HL-60 (cell line): Measurements from ENCODE around the gene MTCL3.
"Not testable (repeated sequence)": the region's sequence is repeated elsewhere in the genome, so short reads cannot be mapped to it uniquely, and the experiment has no call there.

Source experiments
- DNase-seq, 2 experiments: peaks; one replicate each; pipeline ENCODE4 v3.0.0-alpha.2; 2010 to 2020; ENCODE audit warnings: low read depth in 1 of 2, low spot score in 1 of 2
- H3K27ac ChIP-seq: fragments of 250-450 bp; sonication (Bioruptor Pico); replicated peaks from 2 replicates; pipeline ENCODE4 v1.5.1; 2020; ENCODE audit warnings: mild to moderate bottlenecking, moderate library complexity
- H3K27me3 ChIP-seq: fragments of 250-450 bp; sonication (Bioruptor Pico); 2 replicates; pipeline ENCODE4 v1.5.1; 2021; ENCODE audit warnings: mild to moderate bottlenecking, moderate library complexity; ENCODE audit not compliant: insufficient read depth, poor library complexity, severe bottlenecking
- H3K4me3 ChIP-seq: replicated peaks from 2 replicates; pipeline ENCODE4 v1.5.1; 2011; ENCODE audit warnings: mild to moderate bottlenecking, control low read depth, low read length; ENCODE audit not compliant: insufficient read depth
- GABPA ChIP-seq: IDR thresholded peaks from 2 replicates; pipeline ENCODE4 v1.6.1; 2012; ENCODE audit warnings: low read depth
- POLR2AphosphoS5 ChIP-seq: IDR thresholded peaks from 2 replicates; pipeline ENCODE4 v1.6.1; 2012; ENCODE audit warnings: low read depth
- SPI1 ChIP-seq: IDR thresholded peaks from 2 replicates; pipeline ENCODE4 v1.6.1; 2012; ENCODE audit warnings: low read depth, mild to moderate bottlenecking, borderline replicate concordance
- TF ChIP-seq, protein P1 (sequence below): IDR thresholded peaks from one replicate; pipeline ENCODE4 v1.5.1; 2011; ENCODE audit warnings: low read length, control low read depth, inconsistent platforms; ENCODE audit not compliant: insufficient read depth
- TF ChIP-seq, protein P2 (sequence below): IDR thresholded peaks from 2 replicates; pipeline ENCODE4 v1.6.1; 2012; ENCODE audit warnings: low read depth; ENCODE audit not compliant: insufficient replicate concordance

MTCL3 gene

DNA sequence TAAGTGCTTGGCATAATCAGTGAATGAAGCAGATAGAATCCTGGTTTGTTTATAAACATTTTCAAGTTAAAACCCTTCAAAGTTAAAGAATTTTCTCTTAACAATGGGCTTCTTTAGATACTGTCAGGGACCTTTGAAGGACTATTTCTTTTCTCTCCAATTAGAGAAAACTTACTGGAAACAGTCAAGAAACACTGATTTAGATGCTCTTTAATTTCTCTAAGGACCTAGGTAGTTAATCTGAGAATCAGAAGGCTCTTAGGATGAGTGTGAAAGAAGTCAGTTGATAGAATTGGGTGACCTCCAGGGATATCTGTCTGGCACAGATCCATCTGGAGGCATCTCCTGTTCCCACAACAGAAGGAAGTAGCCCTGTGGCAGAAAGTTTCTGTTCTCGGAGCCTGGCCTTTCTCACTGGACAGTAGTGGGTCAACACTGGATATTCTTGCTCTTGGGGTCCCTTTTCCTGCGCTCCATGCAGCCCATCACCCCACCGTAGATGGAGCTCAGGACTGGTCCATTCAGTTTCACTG is 82.5 kb downstream of the MTCL3 start:
- Histone ChIP-seq H3K27ac (no peak overlapping the region), H3K27me3 (no peaks in the 10 kb centered on the region), H3K4me3 (no peak overlapping the region)
- DNase-seq: no peak
- TF ChIP-seq GABPA (no peak), POLR2AphosphoS5 (no peak), SPI1 (no peak)
- TF ChIP-seq, protein P1, sequence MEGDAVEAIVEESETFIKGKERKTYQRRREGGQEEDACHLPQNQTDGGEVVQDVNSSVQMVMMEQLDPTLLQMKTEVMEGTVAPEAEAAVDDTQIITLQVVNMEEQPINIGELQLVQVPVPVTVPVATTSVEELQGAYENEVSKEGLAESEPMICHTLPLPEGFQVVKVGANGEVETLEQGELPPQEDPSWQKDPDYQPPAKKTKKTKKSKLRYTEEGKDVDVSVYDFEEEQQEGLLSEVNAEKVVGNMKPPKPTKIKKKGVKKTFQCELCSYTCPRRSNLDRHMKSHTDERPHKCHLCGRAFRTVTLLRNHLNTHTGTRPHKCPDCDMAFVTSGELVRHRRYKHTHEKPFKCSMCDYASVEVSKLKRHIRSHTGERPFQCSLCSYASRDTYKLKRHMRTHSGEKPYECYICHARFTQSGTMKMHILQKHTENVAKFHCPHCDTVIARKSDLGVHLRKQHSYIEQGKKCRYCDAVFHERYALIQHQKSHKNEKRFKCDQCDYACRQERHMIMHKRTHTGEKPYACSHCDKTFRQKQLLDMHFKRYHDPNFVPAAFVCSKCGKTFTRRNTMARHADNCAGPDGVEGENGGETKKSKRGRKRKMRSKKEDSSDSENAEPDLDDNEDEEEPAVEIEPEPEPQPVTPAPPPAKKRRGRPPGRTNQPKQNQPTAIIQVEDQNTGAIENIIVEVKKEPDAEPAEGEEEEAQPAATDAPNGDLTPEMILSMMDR: no peak
- TF ChIP-seq, protein P2, sequence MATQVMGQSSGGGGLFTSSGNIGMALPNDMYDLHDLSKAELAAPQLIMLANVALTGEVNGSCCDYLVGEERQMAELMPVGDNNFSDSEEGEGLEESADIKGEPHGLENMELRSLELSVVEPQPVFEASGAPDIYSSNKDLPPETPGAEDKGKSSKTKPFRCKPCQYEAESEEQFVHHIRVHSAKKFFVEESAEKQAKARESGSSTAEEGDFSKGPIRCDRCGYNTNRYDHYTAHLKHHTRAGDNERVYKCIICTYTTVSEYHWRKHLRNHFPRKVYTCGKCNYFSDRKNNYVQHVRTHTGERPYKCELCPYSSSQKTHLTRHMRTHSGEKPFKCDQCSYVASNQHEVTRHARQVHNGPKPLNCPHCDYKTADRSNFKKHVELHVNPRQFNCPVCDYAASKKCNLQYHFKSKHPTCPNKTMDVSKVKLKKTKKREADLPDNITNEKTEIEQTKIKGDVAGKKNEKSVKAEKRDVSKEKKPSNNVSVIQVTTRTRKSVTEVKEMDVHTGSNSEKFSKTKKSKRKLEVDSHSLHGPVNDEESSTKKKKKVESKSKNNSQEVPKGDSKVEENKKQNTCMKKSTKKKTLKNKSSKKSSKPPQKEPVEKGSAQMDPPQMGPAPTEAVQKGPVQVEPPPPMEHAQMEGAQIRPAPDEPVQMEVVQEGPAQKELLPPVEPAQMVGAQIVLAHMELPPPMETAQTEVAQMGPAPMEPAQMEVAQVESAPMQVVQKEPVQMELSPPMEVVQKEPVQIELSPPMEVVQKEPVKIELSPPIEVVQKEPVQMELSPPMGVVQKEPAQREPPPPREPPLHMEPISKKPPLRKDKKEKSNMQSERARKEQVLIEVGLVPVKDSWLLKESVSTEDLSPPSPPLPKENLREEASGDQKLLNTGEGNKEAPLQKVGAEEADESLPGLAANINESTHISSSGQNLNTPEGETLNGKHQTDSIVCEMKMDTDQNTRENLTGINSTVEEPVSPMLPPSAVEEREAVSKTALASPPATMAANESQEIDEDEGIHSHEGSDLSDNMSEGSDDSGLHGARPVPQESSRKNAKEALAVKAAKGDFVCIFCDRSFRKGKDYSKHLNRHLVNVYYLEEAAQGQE: no peak

DNA sequence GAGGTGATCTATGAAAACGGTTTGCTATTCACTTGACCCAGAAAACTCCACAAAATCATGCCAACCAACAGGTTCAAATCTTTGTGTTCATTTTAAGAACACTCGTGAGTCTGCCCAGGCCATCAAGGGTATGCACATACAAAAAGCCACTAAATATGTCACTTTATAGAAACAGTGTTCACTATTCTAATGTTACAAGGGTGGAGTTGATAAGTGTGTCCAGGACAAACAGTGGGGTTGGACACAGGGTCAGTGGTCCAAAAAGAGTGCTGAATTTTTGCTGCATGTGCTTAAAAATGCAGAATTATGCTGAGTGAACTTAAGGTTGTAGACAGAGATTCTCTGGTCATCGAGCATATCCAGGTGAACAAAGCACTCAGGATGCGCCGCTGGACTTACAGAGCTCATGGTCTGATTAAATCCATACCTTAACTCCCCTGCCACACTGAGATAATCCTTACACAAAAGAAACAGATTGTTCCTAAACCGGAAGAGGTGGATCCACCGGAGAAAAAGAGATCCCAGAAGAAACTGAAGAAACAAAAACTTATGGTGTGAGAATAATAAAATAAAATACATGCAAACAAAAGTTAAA is 83.4 kb downstream of the MTCL3 start:
- H3K27ac ChIP-seq: no peak overlapping the region
- TF ChIP-seq GABPA (no peak), SPI1 (no peak), POLR2AphosphoS5 (no peak)
- TF ChIP-seq, protein P2: no peak
- TF ChIP-seq, protein P1: no peak
- H3K4me3 ChIP-seq: no peak overlapping the region
- no peaks in the 10 kb centered on the region for H3K27me3 ChIP-seq
- no peak for DNase-seq

DNA sequence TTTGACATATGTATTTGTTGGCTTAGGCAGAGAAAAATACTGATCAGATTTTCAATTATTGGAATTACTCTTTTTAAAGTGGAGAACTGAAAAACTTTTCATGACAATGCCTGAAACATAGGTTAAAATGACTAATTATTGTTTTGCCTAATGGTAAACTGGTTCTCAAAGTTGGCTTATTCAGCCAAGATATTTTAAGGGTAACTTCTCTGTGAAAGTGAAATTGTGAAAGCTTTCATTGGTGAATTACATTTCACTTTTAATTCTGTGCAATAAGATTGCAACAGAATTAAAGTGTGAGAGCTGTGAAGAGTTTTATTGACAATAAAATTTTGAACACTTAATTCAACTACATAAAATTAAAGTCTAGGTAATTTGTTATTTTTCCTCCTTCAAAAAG is 84.5 kb downstream of the MTCL3 start:
- no peak for DNase-seq
- Histone ChIP-seq H3K27me3 (no peaks in the 10 kb centered on the region), H3K27ac (no peak overlapping the region), H3K4me3 (no peak overlapping the region)
- no peak for TF ChIP-seq POLR2AphosphoS5

DNA sequence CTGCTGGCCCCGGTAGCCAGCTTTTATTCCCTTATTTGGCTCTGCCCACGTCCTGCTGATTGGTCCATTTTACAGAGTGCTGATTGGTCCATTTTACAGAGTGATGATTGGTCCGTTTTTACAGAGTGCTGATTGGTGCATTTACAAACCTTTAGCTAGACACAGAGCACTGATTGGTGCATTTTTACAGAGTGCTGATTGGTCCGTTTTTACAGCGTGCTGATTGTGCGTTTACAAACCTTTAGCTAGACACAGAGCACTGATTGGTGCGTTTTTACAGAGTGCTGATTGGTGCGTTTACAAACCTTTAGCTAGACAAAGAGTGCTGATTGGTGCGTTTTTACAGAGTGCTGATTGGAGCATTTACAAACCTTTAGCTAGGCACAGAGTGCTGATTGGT is 90.6 kb downstream of the MTCL3 start:
- H3K4me3 ChIP-seq, H3K27me3 ChIP-seq, DNase-seq, H3K27ac ChIP-seq: not testable (repeated sequence)

DNA sequence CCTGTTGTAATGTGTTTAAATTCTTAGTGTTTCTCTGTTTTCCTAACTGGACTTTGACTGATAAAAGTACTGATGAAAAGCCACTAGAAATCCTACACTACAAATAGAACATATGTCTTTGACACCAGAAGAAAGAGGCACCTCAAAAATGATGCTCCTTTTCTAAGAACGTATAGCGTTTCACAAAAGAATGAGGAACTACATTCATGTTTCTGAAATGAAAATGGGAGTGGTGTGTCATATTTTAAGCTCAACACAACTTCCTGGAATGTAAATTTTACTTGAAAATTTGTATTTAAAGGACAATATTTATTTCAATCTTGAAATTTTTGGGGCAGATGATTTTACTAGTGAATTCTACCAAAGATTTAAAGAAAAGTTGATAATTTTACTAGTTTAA is 95.2 kb downstream of the MTCL3 start:
- TF ChIP-seq, protein P1: no peak
- TF ChIP-seq POLR2AphosphoS5 (no peak), GABPA (no peak), SPI1 (no peak)
- TF ChIP-seq, protein P2: no peak
- no peak overlapping the region for H3K27ac ChIP-seq
- H3K4me3 ChIP-seq: no peak overlapping the region
- DNase-seq: no peak
- no peaks in the 10 kb centered on the region for H3K27me3 ChIP-seq
